ENCODE results near the gene UPK3BL1. TPM values are rescaled to one million over a fixed set of nuclear protein-coding genes. Genes with fewer than 3 reads are reported as not detected.
"Not testable (repeated sequence)": the region's sequence is repeated elsewhere in the genome, so short reads cannot be mapped to it uniquely, and the experiment has no call there.

Gene UPK3BL1
- total RNA-seq, 2 experiments from 2014 or later: 9.6 to 9.7 TPM

GRCh38 chr7:102664765-102665164 is 22.2 kb upstream of the UPK3BL1 start:
- CTCF ChIA-PET; H3K4me1 Mint-ChIP-seq (ENCODE audit: low read depth); H3K27ac Mint-ChIP-seq; H3K4me3 Mint-ChIP-seq; H3K9me3 Mint-ChIP-seq; H3K27me3 Mint-ChIP-seq (ENCODE audit: low read depth); DNase-seq; H3K36me3 Mint-ChIP-seq (ENCODE audit: low read depth); intact Hi-C loops (cut with micrococcal nuclease): not testable (repeated sequence)

DNA sequence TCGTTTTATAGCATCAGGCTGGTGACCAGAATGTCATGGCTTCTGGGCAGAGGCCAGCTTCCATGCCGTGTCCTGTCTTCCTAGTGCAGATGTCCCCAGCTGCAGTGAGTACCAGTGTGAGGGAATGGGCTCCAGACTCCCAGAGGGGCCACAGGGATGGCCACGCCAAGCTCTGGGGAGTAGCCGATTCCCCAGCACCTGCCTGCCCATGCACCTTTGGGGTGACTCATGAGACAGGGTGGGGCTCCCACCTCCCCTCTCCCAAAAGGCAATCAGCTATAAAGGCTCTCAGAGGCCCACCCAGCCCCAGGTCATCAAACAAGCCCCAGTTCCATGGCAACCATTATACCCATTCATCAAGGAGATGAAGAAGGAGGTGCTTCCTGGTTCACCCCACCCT is 7.3 kb upstream of the UPK3BL1 start, which contains the start of gene SPDYE2B:
Gene SPDYE2B, plus strand, starts transcription at position 396 of the 400 bp plus-strand sequence. CDS start 2,030 bp downstream, outside the sequence.
- intact Hi-C loops (cut with micrococcal nuclease); CTCF ChIA-PET; H3K27me3 Mint-ChIP-seq (ENCODE audit: low read depth); H3K36me3 Mint-ChIP-seq (ENCODE audit: low read depth); DNase-seq; H3K4me3 Mint-ChIP-seq; H3K27ac Mint-ChIP-seq; H3K4me1 Mint-ChIP-seq (ENCODE audit: low read depth); H3K9me3 Mint-ChIP-seq: not testable (repeated sequence)

- H3K4me1 Mint-ChIP-seq (ENCODE audit: low read depth); intact Hi-C loops (cut with micrococcal nuclease); H3K4me3 Mint-ChIP-seq; CTCF ChIA-PET; H3K27ac Mint-ChIP-seq; H3K9me3 Mint-ChIP-seq; DNase-seq; H3K36me3 Mint-ChIP-seq (ENCODE audit: low read depth); H3K27me3 Mint-ChIP-seq (ENCODE audit: low read depth): not testable (repeated sequence)
Observed at GRCh38 chr7:102647813-102648212, 5.2 kb upstream of the UPK3BL1 start.

DNA sequence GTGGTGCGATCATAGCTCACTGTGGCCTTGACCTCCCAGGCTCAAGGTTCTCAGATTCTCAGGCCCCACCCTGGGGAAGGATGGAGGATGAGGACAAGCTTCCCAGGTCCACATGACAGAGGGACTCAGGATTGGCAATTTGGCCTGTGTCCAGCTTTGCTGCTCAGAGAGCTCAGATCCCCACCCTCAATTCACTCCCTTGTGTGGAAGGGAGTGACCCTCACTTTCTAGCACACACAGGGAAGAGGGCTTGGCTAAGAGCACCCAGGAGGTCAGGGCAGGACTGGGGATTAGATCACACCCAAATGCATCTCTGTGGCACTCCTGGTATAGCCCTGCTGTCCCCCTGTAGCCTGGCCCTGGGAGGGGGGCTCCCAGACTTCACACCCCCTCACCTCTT is 813 bp upstream of the UPK3BL1 start:
- H3K36me3 Mint-ChIP-seq (ENCODE audit: low read depth); intact Hi-C loops (cut with micrococcal nuclease); H3K27ac Mint-ChIP-seq; H3K4me3 Mint-ChIP-seq; DNase-seq; H3K27me3 Mint-ChIP-seq (ENCODE audit: low read depth); H3K9me3 Mint-ChIP-seq; CTCF ChIA-PET; H3K4me1 Mint-ChIP-seq (ENCODE audit: low read depth): not testable (repeated sequence)

DNA sequence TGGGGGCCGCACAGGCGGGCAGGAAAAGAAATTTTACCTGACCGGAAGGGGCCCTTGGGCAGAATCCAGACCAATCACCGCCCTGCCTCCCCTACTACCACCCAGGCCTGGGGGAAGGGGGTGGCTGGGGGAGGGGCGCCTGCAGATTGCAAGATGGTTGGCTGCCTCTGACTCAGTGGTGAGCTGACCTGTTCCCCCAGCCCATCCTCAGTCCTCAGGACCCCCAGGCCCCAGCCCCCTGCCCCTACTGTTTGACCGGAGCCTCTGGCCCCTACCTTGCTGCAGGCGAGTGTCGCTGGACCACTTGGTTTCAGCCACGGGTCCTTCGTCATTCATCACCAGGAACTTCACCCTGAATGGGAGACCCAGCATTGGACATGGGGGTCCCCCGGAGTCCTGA is 3.7 kb downstream of the UPK3BL1 start:
- DNase-seq; H3K4me3 Mint-ChIP-seq; H3K27ac Mint-ChIP-seq; H3K9me3 Mint-ChIP-seq; H3K36me3 Mint-ChIP-seq (ENCODE audit: low read depth); intact Hi-C loops (cut with micrococcal nuclease); CTCF ChIA-PET; H3K4me1 Mint-ChIP-seq (ENCODE audit: low read depth); H3K27me3 Mint-ChIP-seq (ENCODE audit: low read depth): not testable (repeated sequence)

- CTCF ChIA-PET; H3K27me3 Mint-ChIP-seq (ENCODE audit: low read depth); DNase-seq; H3K4me3 Mint-ChIP-seq; H3K9me3 Mint-ChIP-seq; H3K27ac Mint-ChIP-seq; intact Hi-C loops (cut with micrococcal nuclease); H3K36me3 Mint-ChIP-seq (ENCODE audit: low read depth); H3K4me1 Mint-ChIP-seq (ENCODE audit: low read depth): not testable (repeated sequence)
Observed at GRCh38 chr7:102636956-102637355, 5.6 kb downstream of the UPK3BL1 start.

GRCh38 chr7:102635354-102635753 is 7.2 kb downstream of the UPK3BL1 start:
- CTCF ChIA-PET; H3K4me3 Mint-ChIP-seq; H3K27me3 Mint-ChIP-seq (ENCODE audit: low read depth); intact Hi-C loops (cut with micrococcal nuclease); H3K27ac Mint-ChIP-seq; H3K9me3 Mint-ChIP-seq; H3K4me1 Mint-ChIP-seq (ENCODE audit: low read depth); H3K36me3 Mint-ChIP-seq (ENCODE audit: low read depth); DNase-seq: not testable (repeated sequence)

GRCh38 chr7:102634299-102634698 is 8.3 kb downstream of the UPK3BL1 start:
- CTCF ChIA-PET: not testable (repeated sequence)

DNA sequence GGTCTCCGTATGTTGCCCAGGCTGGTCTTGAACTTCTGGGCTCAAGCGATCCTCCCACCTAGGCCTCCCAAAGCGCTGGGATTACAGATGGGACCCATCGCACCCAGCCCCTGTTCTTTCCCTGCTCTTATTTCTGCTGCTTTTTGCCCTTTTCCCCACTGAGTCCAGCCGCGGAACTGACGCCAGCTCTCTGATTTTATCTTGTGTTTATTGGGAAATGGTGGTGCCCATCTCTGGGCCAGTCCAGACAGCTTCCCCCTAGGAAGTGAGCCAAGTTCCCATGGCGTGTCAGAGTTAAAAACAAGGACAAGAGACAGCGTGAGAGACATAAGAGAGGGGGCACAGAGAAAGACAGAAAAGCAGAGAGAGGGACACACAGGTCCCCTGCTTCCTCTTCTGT is 12.0 kb downstream of the UPK3BL1 start:
- DNase-seq; H3K4me1 Mint-ChIP-seq (ENCODE audit: low read depth); CTCF ChIA-PET; H3K27ac Mint-ChIP-seq; H3K36me3 Mint-ChIP-seq (ENCODE audit: low read depth); intact Hi-C loops (cut with micrococcal nuclease); H3K27me3 Mint-ChIP-seq (ENCODE audit: low read depth); H3K9me3 Mint-ChIP-seq; H3K4me3 Mint-ChIP-seq: not testable (repeated sequence)

More at GRCh38 chr7:102634299-102634698, 8.3 kb downstream of the UPK3BL1 start:
- H3K27me3 Mint-ChIP-seq (ENCODE audit: low read depth); DNase-seq; H3K27ac Mint-ChIP-seq; intact Hi-C loops (cut with micrococcal nuclease); H3K36me3 Mint-ChIP-seq (ENCODE audit: low read depth); H3K9me3 Mint-ChIP-seq; H3K4me1 Mint-ChIP-seq (ENCODE audit: low read depth); H3K4me3 Mint-ChIP-seq: not testable (repeated sequence)

GRCh38 chr7:102627271-102627904 is 15.2 kb downstream of the UPK3BL1 start:
- H3K4me1 Mint-ChIP-seq (ENCODE audit: low read depth); CTCF ChIA-PET; H3K4me3 Mint-ChIP-seq; intact Hi-C loops (cut with micrococcal nuclease); H3K9me3 Mint-ChIP-seq; H3K27me3 Mint-ChIP-seq (ENCODE audit: low read depth); H3K27ac Mint-ChIP-seq; DNase-seq; H3K36me3 Mint-ChIP-seq (ENCODE audit: low read depth): not testable (repeated sequence)

DNA sequence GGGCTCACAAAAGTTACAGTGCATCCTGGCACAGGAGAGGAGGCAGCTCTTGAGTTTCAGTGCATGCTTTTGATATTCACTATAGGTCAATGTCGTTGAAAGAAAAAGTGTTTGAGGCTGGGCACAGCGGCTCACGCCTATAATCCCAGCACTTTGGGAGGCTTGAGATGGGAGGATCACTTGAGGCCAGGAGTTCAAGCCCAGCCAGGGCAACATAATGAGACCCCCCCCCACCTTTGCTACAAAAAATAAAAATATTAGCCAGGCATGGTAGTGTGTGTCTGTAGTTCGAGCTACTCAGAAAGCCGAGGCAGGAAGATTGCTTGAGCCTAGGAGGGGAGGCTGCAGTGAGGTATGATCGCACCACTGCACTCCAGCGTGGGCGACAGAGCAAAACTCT is 24.5 kb downstream of the UPK3BL1 start:
- DNase-seq; H3K36me3 Mint-ChIP-seq (ENCODE audit: low read depth); H3K9me3 Mint-ChIP-seq; H3K4me1 Mint-ChIP-seq (ENCODE audit: low read depth); H3K27me3 Mint-ChIP-seq (ENCODE audit: low read depth); intact Hi-C loops (cut with micrococcal nuclease); H3K27ac Mint-ChIP-seq; CTCF ChIA-PET; H3K4me3 Mint-ChIP-seq: not testable (repeated sequence)

DNA sequence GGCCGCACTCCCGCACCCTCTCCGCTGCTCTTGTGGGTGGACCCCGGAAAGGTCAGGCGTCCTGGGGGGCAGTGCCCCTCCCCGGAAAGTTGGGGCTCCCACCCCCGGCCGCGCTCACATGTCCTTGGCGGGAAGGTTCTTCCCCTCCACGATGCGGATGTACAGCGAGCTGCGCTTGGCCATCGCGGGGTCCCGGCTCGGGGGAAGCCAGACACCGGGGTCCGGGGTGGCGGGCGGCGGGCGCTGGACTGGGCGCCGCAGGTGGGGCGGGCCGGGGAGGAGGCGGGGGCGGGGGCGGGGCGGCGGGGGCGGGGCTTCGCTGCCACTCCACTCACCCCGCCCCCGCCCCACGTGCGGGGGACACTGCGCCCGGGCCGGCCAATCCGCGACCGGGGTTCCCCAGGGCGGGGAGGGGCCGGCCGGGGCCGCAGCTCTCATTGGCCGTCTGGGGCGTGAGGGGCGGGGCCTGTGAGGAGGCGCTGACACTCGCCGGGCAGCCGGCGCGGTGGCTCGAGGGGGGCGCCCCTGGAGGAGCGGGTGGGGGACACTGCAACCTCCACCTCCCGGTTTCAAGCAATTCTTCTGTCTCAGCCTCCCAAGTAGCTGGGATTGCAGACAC is 26.0 kb downstream of the UPK3BL1 start, which contains the start of gene RASA4:
Gene RASA4, minus strand, starts transcription at position 250 of the 619 bp plus-strand sequence. Its CDS starts 67 bp downstream, at position 183.
- H3K4me3 Mint-ChIP-seq; CTCF ChIA-PET; intact Hi-C loops (cut with micrococcal nuclease): not testable (repeated sequence)

GRCh38 chr7:102615930-102616329 is 26.7 kb downstream of the UPK3BL1 start:
- DNase-seq; intact Hi-C loops (cut with micrococcal nuclease): not testable (repeated sequence)

More for the DNA sequence above, 26.0 kb downstream of the UPK3BL1 start, which contains the start of gene RASA4:
- not testable (repeated sequence) for H3K36me3 Mint-ChIP-seq (ENCODE audit: low read depth); H3K27ac Mint-ChIP-seq; H3K9me3 Mint-ChIP-seq; H3K27me3 Mint-ChIP-seq (ENCODE audit: low read depth); H3K4me1 Mint-ChIP-seq (ENCODE audit: low read depth)
- DNase-seq: peak; percentile 18

More at GRCh38 chr7:102615930-102616329, 26.7 kb downstream of the UPK3BL1 start:
- CTCF ChIA-PET; H3K36me3 Mint-ChIP-seq (ENCODE audit: low read depth); H3K27ac Mint-ChIP-seq; H3K4me3 Mint-ChIP-seq; H3K9me3 Mint-ChIP-seq; H3K27me3 Mint-ChIP-seq (ENCODE audit: low read depth); H3K4me1 Mint-ChIP-seq (ENCODE audit: low read depth): not testable (repeated sequence)
